ENCODE results near the gene CPEB4.

- no peak for TF ChIP-seq CTCF (IDR thresholded peaks at IDR 0.05)
- no peak for TF ChIP-seq ZFX (IDR thresholded peaks at IDR 0.05; ENCODE audit: borderline replicate concordance)
These were observed 40.9 kb downstream of the CPEB4 start for GRCh38 chr5:173928871-173929574.
